Liver (tissue), 9 donors: ENCODE measurements around the gene SPI1. TPM values are rescaled to one million over a fixed set of nuclear protein-coding genes. Genes with fewer than 3 reads are reported as not detected.

Experiments
- DNase-seq: peaks from one replicate; pipeline ENCODE4 v3.0.0-alpha.2; 2017; ENCODE audit warnings: low spot score
- H3K27ac ChIP-seq, 2 donors: one replicate each; pipeline ENCODE4 v1.7.0; 2013; ENCODE audit warnings: inconsistent platforms in 2 of 2, low read length in 2 of 2, control low read depth in 1 of 2, low read depth in 1 of 2, mild to moderate bottlenecking in 1 of 2
- H3K27me3 ChIP-seq, 4 donors: one replicate each; pipeline versions ENCODE4 v1.6.1 to v1.7.0; 2013; ENCODE audit warnings: low read length in 3 of 4, inconsistent platforms in 1 of 4, mild to moderate bottlenecking in 1 of 4, moderate library complexity in 1 of 4; ENCODE audit not compliant: control insufficient read depth in 4 of 4, insufficient read depth in 4 of 4
- H3K36me3 ChIP-seq, 4 donors: one replicate each; pipeline versions ENCODE4 v1.6.1 to v1.7.0; 2013; ENCODE audit warnings: low read length in 3 of 4, mild to moderate bottlenecking in 3 of 4, low read depth in 1 of 4, moderate library complexity in 1 of 4; ENCODE audit not compliant: control insufficient read depth in 4 of 4, insufficient read depth in 3 of 4
- H3K4me1 ChIP-seq, 4 donors: one replicate each; pipeline versions ENCODE4 v1.6.1 to v1.7.0; 2013; ENCODE audit warnings: low read length in 3 of 4, mild to moderate bottlenecking in 3 of 4, moderate library complexity in 1 of 4; ENCODE audit not compliant: control insufficient read depth in 4 of 4, insufficient read depth in 4 of 4
- H3K4me3 ChIP-seq, 3 donors: one replicate each; pipeline versions ENCODE4 v1.6.1 to v1.7.0; 2013; ENCODE audit warnings: low read length in 3 of 3, control low read depth in 1 of 3, low read depth in 1 of 3, mild to moderate bottlenecking in 1 of 3
- H3K9ac ChIP-seq, 2 donors: one replicate each; pipeline ENCODE4 v1.7.0; 2013; ENCODE audit warnings: low read length in 2 of 2, mild to moderate bottlenecking in 2 of 2, moderate library complexity in 2 of 2, control low read depth in 1 of 2, low read depth in 1 of 2
- H3K9me3 ChIP-seq, 4 donors: one replicate each; pipeline versions ENCODE4 v1.6.1 to v1.7.0; 2013; ENCODE audit warnings: low read length in 3 of 4; ENCODE audit not compliant: control insufficient read depth in 4 of 4
- CTCF ChIP-seq: fragments of 150-350 bp; IDR thresholded peaks from 2 replicates; pipeline ENCODE4 v1.5.1; 2017; ENCODE audit warnings: improper control_type of control experiment, low read depth, low read length; ENCODE audit not compliant: missing input control
- EGR1 ChIP-seq, 2 donors: IDR thresholded peaks; 2 replicates each; pipeline ENCODE4 v1.6.1; 2016 to 2018; ENCODE audit warnings: antibody characterized with exemption in 2 of 2, low read depth in 2 of 2
- GABPA ChIP-seq, 2 donors: IDR thresholded peaks in 1 of 2; conservative IDR thresholded peaks in 1 of 2; 2 replicates each; pipeline ENCODE4 v1.6.1; 2016; ENCODE audit warnings: antibody characterized with exemption in 2 of 2, mild to moderate bottlenecking in 1 of 2, moderate library complexity in 1 of 2
- HNF4A ChIP-seq, 2 donors: conservative IDR thresholded peaks; 2 replicates each; pipeline ENCODE4 v1.6.1; 2016; ENCODE audit warnings: antibody characterized with exemption in 2 of 2, mild to moderate bottlenecking in 2 of 2
- MAX ChIP-seq: IDR thresholded peaks from 2 replicates; pipeline ENCODE4 v1.6.1; 2016; ENCODE audit warnings: antibody characterized with exemption
- NR2F2 ChIP-seq: IDR thresholded peaks from 2 replicates; pipeline ENCODE4 v1.6.1; 2016; ENCODE audit warnings: antibody characterized with exemption
- RAD21 ChIP-seq, 2 donors: IDR thresholded peaks; 2 replicates each; pipeline ENCODE4 v1.6.1; 2016; ENCODE audit warnings: antibody characterized with exemption in 2 of 2, mild to moderate bottlenecking in 2 of 2
- RXRA ChIP-seq, 2 donors: IDR thresholded peaks; 2 replicates each; pipeline ENCODE4 v1.6.1; 2017 to 2018; ENCODE audit warnings: antibody characterized with exemption in 2 of 2, mild to moderate bottlenecking in 1 of 2
- SP1 ChIP-seq: IDR thresholded peaks from 2 replicates; pipeline ENCODE4 v1.6.1; 2018; ENCODE audit warnings: antibody characterized with exemption, mild to moderate bottlenecking
- TAF1 ChIP-seq: conservative IDR thresholded peaks from 2 replicates; pipeline ENCODE4 v1.6.1; 2016; ENCODE audit warnings: antibody characterized with exemption, mild to moderate bottlenecking
- YY1 ChIP-seq: IDR thresholded peaks from 2 replicates; pipeline ENCODE4 v1.6.1; 2016; ENCODE audit warnings: antibody characterized with exemption, mild to moderate bottlenecking
- WGBS: extraction: QIAGEN DNeasy Blood & Tissue Kit; methylation state at CpG from one replicate; pipeline ENCODE4 v1.1.7; 2013; 5-methylcytosine and 5-hydroxymethylcytosine counted together
- polyA plus RNA-seq, 2 donors: library from polyadenylated mRNA; stranded (reverse) in 1 of 2; unstranded in 1 of 2; fragments of 200-250 nt in 1 of 2; fragments of >200 nt in 1 of 2; fragmentation: Nextera tagmentation in 1 of 2; extraction: Ambion mirVana in 1 of 2; gene quantifications; one replicate each; pipeline versions ENCODE4 v1.2.1 to v1.2.3, GENCODE V29; 2013 to 2015
- total RNA-seq, 2 donors: library from RNA; depleted of rRNA; stranded (reverse); fragments of >200 nt; gene quantifications; one replicate each; pipeline ENCODE4 v1.2.3, GENCODE V29; 2014
- TF ChIP-seq, protein P1 (sequence below): IDR thresholded peaks from 2 replicates; pipeline ENCODE4 v1.6.1; 2016; ENCODE audit warnings: antibody characterized with exemption
- TF ChIP-seq, protein P2 (sequence below): IDR thresholded peaks from 2 replicates; pipeline ENCODE4 v1.6.1; 2016; ENCODE audit warnings: antibody characterized with exemption
- TF ChIP-seq, protein P3 (sequence below): IDR thresholded peaks from 2 replicates; pipeline ENCODE4 v1.6.1; 2016; ENCODE audit warnings: antibody characterized with exemption, mild to moderate bottlenecking
- donor health status: healthy.
- donor health status: healthy.
- donor health status: healthy.
- donor health status: healthy.
- donor health status: healthy.

SPI1 gene
- total and polyA plus RNA-seq, 4 donors = 2.3 to 14.4 (median 13.3) TPM

- Histone ChIP-seq H3K36me3 (no peaks in the 10 kb centered on the region), H3K4me1 (peaks cover 0 to 2% (median 0%) of the 10 kb centered on the region in 4 donors)
- no peak for DNase-seq
Observed at GRCh38 chr11:47374720-47375019, 3.7 kb downstream of the SPI1 start.

More at GRCh38 chr11:47374720-47375019, 3.7 kb downstream of the SPI1 start:
- TF ChIP-seq SP1 (no peak), YY1 (no peak), CTCF (no peak), TAF1 (no peak), NR2F2 (no peak), GABPA (IDR thresholded peaks at IDR 0.05 in 1 of 2, conservative IDR thresholded peaks at IDR 0.05 in 1 of 2) (no peak), MAX (no peak), EGR1 (IDR thresholded peaks at IDR 0.05; ENCODE audit: low read depth in 2 of 2) (no peak), RAD21 (IDR thresholded peaks at IDR 0.05) (no peak), RXRA (IDR thresholded peaks at IDR 0.05) (no peak), HNF4A (conservative IDR thresholded peaks at IDR 0.05) (no peak)
- TF ChIP-seq, protein P1, sequence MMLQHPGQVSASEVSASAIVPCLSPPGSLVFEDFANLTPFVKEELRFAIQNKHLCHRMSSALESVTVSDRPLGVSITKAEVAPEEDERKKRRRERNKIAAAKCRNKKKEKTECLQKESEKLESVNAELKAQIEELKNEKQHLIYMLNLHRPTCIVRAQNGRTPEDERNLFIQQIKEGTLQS = no peak
- TF ChIP-seq, protein P2, sequence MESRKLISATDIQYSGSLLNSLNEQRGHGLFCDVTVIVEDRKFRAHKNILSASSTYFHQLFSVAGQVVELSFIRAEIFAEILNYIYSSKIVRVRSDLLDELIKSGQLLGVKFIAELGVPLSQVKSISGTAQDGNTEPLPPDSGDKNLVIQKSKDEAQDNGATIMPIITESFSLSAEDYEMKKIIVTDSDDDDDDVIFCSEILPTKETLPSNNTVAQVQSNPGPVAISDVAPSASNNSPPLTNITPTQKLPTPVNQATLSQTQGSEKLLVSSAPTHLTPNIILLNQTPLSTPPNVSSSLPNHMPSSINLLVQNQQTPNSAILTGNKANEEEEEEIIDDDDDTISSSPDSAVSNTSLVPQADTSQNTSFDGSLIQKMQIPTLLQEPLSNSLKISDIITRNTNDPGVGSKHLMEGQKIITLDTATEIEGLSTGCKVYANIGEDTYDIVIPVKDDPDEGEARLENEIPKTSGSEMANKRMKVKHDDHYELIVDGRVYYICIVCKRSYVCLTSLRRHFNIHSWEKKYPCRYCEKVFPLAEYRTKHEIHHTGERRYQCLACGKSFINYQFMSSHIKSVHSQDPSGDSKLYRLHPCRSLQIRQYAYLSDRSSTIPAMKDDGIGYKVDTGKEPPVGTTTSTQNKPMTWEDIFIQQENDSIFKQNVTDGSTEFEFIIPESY = no peak
- TF ChIP-seq, protein P3, sequence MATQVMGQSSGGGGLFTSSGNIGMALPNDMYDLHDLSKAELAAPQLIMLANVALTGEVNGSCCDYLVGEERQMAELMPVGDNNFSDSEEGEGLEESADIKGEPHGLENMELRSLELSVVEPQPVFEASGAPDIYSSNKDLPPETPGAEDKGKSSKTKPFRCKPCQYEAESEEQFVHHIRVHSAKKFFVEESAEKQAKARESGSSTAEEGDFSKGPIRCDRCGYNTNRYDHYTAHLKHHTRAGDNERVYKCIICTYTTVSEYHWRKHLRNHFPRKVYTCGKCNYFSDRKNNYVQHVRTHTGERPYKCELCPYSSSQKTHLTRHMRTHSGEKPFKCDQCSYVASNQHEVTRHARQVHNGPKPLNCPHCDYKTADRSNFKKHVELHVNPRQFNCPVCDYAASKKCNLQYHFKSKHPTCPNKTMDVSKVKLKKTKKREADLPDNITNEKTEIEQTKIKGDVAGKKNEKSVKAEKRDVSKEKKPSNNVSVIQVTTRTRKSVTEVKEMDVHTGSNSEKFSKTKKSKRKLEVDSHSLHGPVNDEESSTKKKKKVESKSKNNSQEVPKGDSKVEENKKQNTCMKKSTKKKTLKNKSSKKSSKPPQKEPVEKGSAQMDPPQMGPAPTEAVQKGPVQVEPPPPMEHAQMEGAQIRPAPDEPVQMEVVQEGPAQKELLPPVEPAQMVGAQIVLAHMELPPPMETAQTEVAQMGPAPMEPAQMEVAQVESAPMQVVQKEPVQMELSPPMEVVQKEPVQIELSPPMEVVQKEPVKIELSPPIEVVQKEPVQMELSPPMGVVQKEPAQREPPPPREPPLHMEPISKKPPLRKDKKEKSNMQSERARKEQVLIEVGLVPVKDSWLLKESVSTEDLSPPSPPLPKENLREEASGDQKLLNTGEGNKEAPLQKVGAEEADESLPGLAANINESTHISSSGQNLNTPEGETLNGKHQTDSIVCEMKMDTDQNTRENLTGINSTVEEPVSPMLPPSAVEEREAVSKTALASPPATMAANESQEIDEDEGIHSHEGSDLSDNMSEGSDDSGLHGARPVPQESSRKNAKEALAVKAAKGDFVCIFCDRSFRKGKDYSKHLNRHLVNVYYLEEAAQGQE = no peak
- Histone ChIP-seq H3K27me3 (no peaks in the 10 kb centered on the region), H3K4me3 (no peak overlapping the region), H3K9me3 (no peaks in the 10 kb centered on the region), H3K27ac (no peak overlapping the region), H3K9ac (no peak overlapping the region)
- 85% methylated on average over 5 of the region's 5 CpGs for WGBS
